ENCODE measurements around the gene PRODH2. TPM values are rescaled to one million over a fixed set of nuclear protein-coding genes. Genes with fewer than 3 reads are reported as not detected.

The PRODH2 gene
- total RNA-seq: 0.46 TPM

GRCh38 chr19:35812220-35813042 lies at the start of gene PRODH2:
Gene PRODH2 (minus strand): TSS chr19:35812845. CDS start chr19:35812805, 40 bp downstream.
- no peak for DNase-seq (ENCODE audit: low spot score)

- no peak for DNase-seq (ENCODE audit: low spot score)
Measured at GRCh38 chr19:35861640-35862160, 49.1 kb upstream of the PRODH2 start.

- DNase-seq (ENCODE audit: low spot score): no peak
Measured at GRCh38 chr19:35860818-35861639, 48.4 kb upstream of the PRODH2 start.

GRCh38 chr19:35860436-35860817 lies 47.8 kb upstream of the PRODH2 start:
- DNase-seq (ENCODE audit: low spot score): no peak

GRCh38 chr19:35859414-35859813 lies 46.8 kb upstream of the PRODH2 start:
- DNase-seq (ENCODE audit: low spot score): no peak

GRCh38 chr19:35858311-35858710 lies 45.7 kb upstream of the PRODH2 start:
- no peak for DNase-seq (ENCODE audit: low spot score)

GRCh38 chr19:35856546-35857149 lies 44.0 kb upstream of the PRODH2 start, which contains the start of gene KIRREL2:
Gene KIRREL2 (plus strand): TSS chr19:35856911. CDS start chr19:35857120, 209 bp downstream.
- DNase-seq (ENCODE audit: low spot score): no peak

- DNase-seq (ENCODE audit: low spot score): no peak
Measured at GRCh38 chr19:35853038-35853756, 40.6 kb upstream of the PRODH2 start.

- DNase-seq (ENCODE audit: low spot score): no peak
Measured at GRCh38 chr19:35852029-35852780, 39.6 kb upstream of the PRODH2 start, which contains the start of gene NPHS1. Gene NPHS1 (minus strand): TSS chr19:35852504. CDS start chr19:35851837, 667 bp downstream.

- no peak for DNase-seq (ENCODE audit: low spot score)
Measured at GRCh38 chr19:35851213-35852028, 38.8 kb upstream of the PRODH2 start.

- DNase-seq (ENCODE audit: low spot score): no peak
Measured at GRCh38 chr19:35848919-35849505, 36.4 kb upstream of the PRODH2 start.

GRCh38 chr19:35848486-35848885 lies 35.8 kb upstream of the PRODH2 start:
- no peak for DNase-seq (ENCODE audit: low spot score)

GRCh38 chr19:35847911-35848310 lies 35.3 kb upstream of the PRODH2 start:
- DNase-seq (ENCODE audit: low spot score): no peak

- no peak for DNase-seq (ENCODE audit: low spot score)
Measured at GRCh38 chr19:35846038-35846668, 33.5 kb upstream of the PRODH2 start.

- DNase-seq (ENCODE audit: low spot score): no peak
Measured at GRCh38 chr19:35845215-35846037, 32.8 kb upstream of the PRODH2 start.

GRCh38 chr19:35844482-35845214 lies 32.0 kb upstream of the PRODH2 start:
- no peak for DNase-seq (ENCODE audit: low spot score)

Data from mucosa of gallbladder (tissue), 1 donor.